Tibial nerve (tissue), 3 donors: ENCODE results near the gene BCL3.

ENCODE experiments used
- CTCF ChIP-seq, 5 experiments: fragments of 200-600 bp in 3 of 5; fragments of 450-650 bp in 2 of 5; sonication (generic) in 3 of 5; IDR thresholded peaks; one replicate each; pipeline ENCODE4 v1.5.1; 2016 to 2019; ENCODE audit warnings: antibody characterized with exemption in 5 of 5, mild to moderate bottlenecking in 3 of 5, moderate library complexity in 2 of 5
- POLR2A ChIP-seq, 2 donors: fragments of 450-650 bp; IDR thresholded peaks; one replicate each; pipeline ENCODE4 v1.6.1; 2017; ENCODE audit warnings: antibody characterized with exemption in 2 of 2, mild to moderate bottlenecking in 2 of 2, moderate library complexity in 2 of 2

- TF ChIP-seq CTCF (IDR thresholded peaks at IDR 0.05) (no peak), POLR2A (IDR thresholded peaks at IDR 0.05) (no peak)
These were observed 24.5 kb downstream of the BCL3 start for GRCh38 chr19:44772959-44773358.
